Lower leg skin (tissue), 4 donors: Measurements from ENCODE around the gene CSNK2A2. TPM values are rescaled to one million over a fixed set of nuclear protein-coding genes. Genes with fewer than 3 reads are reported as not detected.

Experiments
- DNase-seq, 2 donors: peaks; one replicate each; pipeline ENCODE4 v3.0.0-alpha.2; 2019; ENCODE audit warnings: low spot score in 2 of 2
- H3K4me3 ChIP-seq: fragments of 200-600 bp; sonication (generic); 2 replicates; pipeline ENCODE4 v1.5.1; 2017; ENCODE audit warnings: mild to moderate bottlenecking, low read depth; ENCODE audit not compliant: poor library complexity, severe bottlenecking
- CTCF ChIP-seq, 3 donors: fragments of 450-650 bp; IDR thresholded peaks; one replicate each; pipeline ENCODE4 v1.5.1; 2016; ENCODE audit warnings: antibody characterized with exemption in 3 of 3, mild to moderate bottlenecking in 3 of 3, moderate library complexity in 2 of 3
- POLR2A ChIP-seq, 2 donors: fragments of 450-650 bp; IDR thresholded peaks; one replicate each; pipeline ENCODE4 v1.6.1; 2016 to 2017; ENCODE audit warnings: antibody characterized with exemption in 2 of 2, mild to moderate bottlenecking in 1 of 2, moderate library complexity in 1 of 2
- WGBS, 2 donors: methylation state at CpG; one replicate each; pipeline ENCODE4 v1.1.5; 2018; 5-methylcytosine and 5-hydroxymethylcytosine counted together
- intact Hi-C: fragments of 100-400 bp; cut with DNase I; formaldehyde crosslinking; loops from one replicate; pipeline ENCODE4 v1.15.0; 2023; ENCODE audit warnings: low total_unique reads
- total RNA-seq, 4 donors: library from RNA; depleted of rRNA; stranded (reverse); fragments of >200 nt; gene quantifications; one replicate each; pipeline ENCODE4 v1.1.0, GENCODE V29; 2016

CSNK2A2 gene
- total RNA-seq, 4 donors from 2014 or later: 112 to 159 (median 141) TPM

GRCh38 chr16:58196898-58197313, 1.0 kb downstream of the CSNK2A2 start:
- TF ChIP-seq CTCF (IDR thresholded peaks at IDR 0.05) (no peak), POLR2A (IDR thresholded peaks at IDR 0.05) (no peak)
- WGBS, 2 donors: 9 to 13% methylated on average over 11 of the region's 11 CpGs
- H3K4me3 ChIP-seq: peak overlapping the region; percentile 43
- intact Hi-C loops: no loop called here
- no peak for DNase-seq

GRCh38 chr16:58195771-58196170, 2.1 kb downstream of the CSNK2A2 start:
- WGBS, 2 donors: 85 to 89% methylated on average over 3 of the region's 3 CpGs
- DNase-seq: no peak
- TF ChIP-seq POLR2A (IDR thresholded peaks at IDR 0.05) (no peak), CTCF (IDR thresholded peaks at IDR 0.05) (no peak)
- no peak overlapping the region for H3K4me3 ChIP-seq
- intact Hi-C loops: no loop called here

- TF ChIP-seq CTCF (IDR thresholded peaks at IDR 0.05) (no peak), POLR2A (IDR thresholded peaks at IDR 0.05) (no peak)
- intact Hi-C loops: no loop called here
- no peak for DNase-seq
- WGBS, 2 donors: 79 to 80% methylated on average over 4 of the region's 4 CpGs
- H3K4me3 ChIP-seq: no peak overlapping the region
These were observed 2.6 kb downstream of the CSNK2A2 start for GRCh38 chr16:58195344-58195743.

- H3K4me3 ChIP-seq: no peak overlapping the region
- TF ChIP-seq POLR2A (IDR thresholded peaks at IDR 0.05) (no peak), CTCF (IDR thresholded peaks at IDR 0.05) (no peak)
- 75 to 97% methylated on average over 3 of the region's 3 CpGs for WGBS, 2 donors
- intact Hi-C loops: no loop called here
- DNase-seq: no peak
These were observed 3.1 kb downstream of the CSNK2A2 start for GRCh38 chr16:58194790-58195189.

- intact Hi-C loops: no loop called here
- WGBS, 2 donors: 90 to 94% methylated on average over 10 of the region's 10 CpGs
- no peak for DNase-seq
- H3K4me3 ChIP-seq: no peak overlapping the region
- TF ChIP-seq POLR2A (IDR thresholded peaks at IDR 0.05) (no peak), CTCF (IDR thresholded peaks at IDR 0.05) (no peak)
These were observed 10.1 kb downstream of the CSNK2A2 start for GRCh38 chr16:58187665-58188421.

- intact Hi-C loops: no loop called here
- TF ChIP-seq CTCF (IDR thresholded peaks at IDR 0.05) (no peak), POLR2A (IDR thresholded peaks at IDR 0.05) (no peak)
- no peak overlapping the region for H3K4me3 ChIP-seq
- no peak for DNase-seq
These were observed 10.8 kb downstream of the CSNK2A2 start for GRCh38 chr16:58187092-58187491.
